Large intestine (tissue), 3 donors: ENCODE results near the gene RBM5. TPM values are rescaled to one million over a fixed set of nuclear protein-coding genes. Genes with fewer than 3 reads are reported as not detected.

ENCODE experiments used
- DNase-seq, 2 donors: peaks; one replicate each; pipeline versions ENCODE4 v3.0.0 to v3.0.0-alpha.2; 2013
- H3K27ac ChIP-seq: one replicate; pipeline ENCODE4 v1.5.1; 2013; ENCODE audit warnings: low read length
- H3K27me3 ChIP-seq: 2 replicates; pipeline ENCODE4 v1.6.1; 2013; ENCODE audit warnings: low read length; ENCODE audit not compliant: control insufficient read depth, insufficient read depth
- H3K36me3 ChIP-seq: 2 replicates; pipeline ENCODE4 v1.6.1; 2013; ENCODE audit warnings: low read length; ENCODE audit not compliant: control insufficient read depth, insufficient read depth
- H3K4me1 ChIP-seq: one replicate; pipeline ENCODE4 v1.6.1; 2013; ENCODE audit warnings: low read length; ENCODE audit not compliant: control insufficient read depth, insufficient read depth
- H3K4me3 ChIP-seq: one replicate; pipeline ENCODE4 v1.5.1; 2013; ENCODE audit warnings: low read length
- H3K9me3 ChIP-seq: one replicate; pipeline ENCODE4 v1.6.1; 2013; ENCODE audit warnings: mild to moderate bottlenecking, low read depth, low read length, moderate library complexity; ENCODE audit not compliant: control insufficient read depth
- WGBS: methylation state at CpG from one replicate; pipeline ENCODE4 v1.1.5; 2013; ENCODE audit warnings: low lambda C conversion rate; ENCODE audit not compliant: insufficient coverage; 5-methylcytosine and 5-hydroxymethylcytosine counted together
- polyA plus RNA-seq: library from polyadenylated mRNA; unstranded; fragments of 120-200 nt; gene quantifications from one replicate; pipeline ENCODE4 v1.2.1, GENCODE V29; 2013

The RBM5 gene
- polyA plus RNA-seq, 1 donor, result 272 TPM

DNA sequence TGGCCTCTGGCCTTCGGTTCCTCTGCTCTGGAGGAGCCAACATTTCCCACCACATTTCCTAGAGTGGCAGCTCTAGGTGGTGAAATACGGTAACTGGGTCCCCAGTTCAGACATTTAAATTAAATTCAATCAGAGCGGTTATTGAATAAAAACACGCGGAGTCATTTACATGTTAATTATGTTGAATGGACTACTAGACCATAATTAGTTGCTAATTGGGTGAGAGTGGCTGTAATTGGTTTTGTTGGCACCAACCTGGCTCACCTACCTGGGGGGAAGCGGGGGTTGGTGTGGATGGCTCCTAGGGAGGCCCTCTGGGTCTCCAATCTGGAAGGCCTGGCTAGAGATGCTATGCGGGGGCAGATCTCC is 79.1 kb downstream of the RBM5 start:
- H3K4me3 ChIP-seq, result no peak overlapping the region
- no peak for DNase-seq
- no peaks in the 10 kb centered on the region for H3K36me3 ChIP-seq
- peaks cover 40% of the 10 kb centered on the region for H3K4me1 ChIP-seq
- peaks cover 16% of the 10 kb centered on the region for H3K27me3 ChIP-seq
- no peaks in the 10 kb centered on the region for H3K9me3 ChIP-seq
- H3K27ac ChIP-seq, result no peak overlapping the region
- WGBS, result no CpG with 5 or more reads among the region's 7 CpGs

DNA sequence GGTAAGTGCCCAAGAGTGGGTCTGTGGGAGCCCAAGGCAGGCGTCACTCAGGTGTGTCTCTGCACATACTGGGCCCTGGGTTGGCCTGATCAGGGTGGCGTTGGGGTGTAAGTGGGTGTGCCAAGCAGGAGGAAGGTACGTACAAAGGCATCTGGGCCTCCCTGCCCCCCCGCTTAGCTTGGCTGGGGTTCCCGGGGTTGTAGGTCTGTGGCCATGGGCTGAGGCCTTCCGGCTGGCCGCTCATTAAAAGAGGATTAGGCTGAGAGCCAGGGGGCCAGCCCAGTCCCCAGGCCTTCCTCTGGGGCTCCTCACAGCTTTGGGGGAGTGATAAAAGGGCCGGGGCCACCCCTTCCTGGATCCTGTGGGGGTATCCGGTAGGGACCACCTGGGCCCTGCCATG is 79.7 kb downstream of the RBM5 start:
- Histone ChIP-seq H3K27ac (no peak overlapping the region), H3K36me3 (no peaks in the 10 kb centered on the region), H3K9me3 (no peaks in the 10 kb centered on the region), H3K4me1 (peaks cover 39% of the 10 kb centered on the region), H3K27me3 (peaks cover 14% of the 10 kb centered on the region), H3K4me3 (no peak overlapping the region)
- no CpG with 5 or more reads among the region's 9 CpGs for WGBS
- DNase-seq, result no peak

Other genes starting within 250 kb of the RBM5 start
- 7.4 TPM for gene TRAIP, start 232.4 kb upstream of the RBM5 start, polyA plus RNA-seq
- 21.2 TPM for gene CAMKV, start 219.0 kb upstream of the RBM5 start, polyA plus RNA-seq
- gene MST1R, start 185.0 kb upstream of the RBM5 start, polyA plus RNA-seq, result 49.8 TPM
- 19.5 TPM for gene MON1A, start 159.1 kb upstream of the RBM5 start, polyA plus RNA-seq
- 153 TPM for gene RBM6, start 148.8 kb upstream of the RBM5 start, polyA plus RNA-seq
- 8.9 TPM for gene SEMA3F, start 66.4 kb downstream of the RBM5 start, polyA plus RNA-seq
- gene GNAT1, start 102.7 kb downstream of the RBM5 start, polyA plus RNA-seq, result not detected
- gene SLC38A3, start 116.4 kb downstream of the RBM5 start, polyA plus RNA-seq, result 2.0 TPM
- gene GNAI2, start 147.3 kb downstream of the RBM5 start, polyA plus RNA-seq, result 118 TPM
- 87.0 TPM for gene SEMA3B, start 180.2 kb downstream of the RBM5 start, polyA plus RNA-seq
- 0.25 TPM for gene LSMEM2, start 190.2 kb downstream of the RBM5 start, polyA plus RNA-seq
- gene IFRD2, start 203.5 kb downstream of the RBM5 start, polyA plus RNA-seq, result 55.4 TPM
- 2.7 TPM for gene HYAL3, start 210.5 kb downstream of the RBM5 start, polyA plus RNA-seq
- gene NAA80, start 210.5 kb downstream of the RBM5 start, polyA plus RNA-seq, result 9.6 TPM
- 2.1 TPM for gene HYAL1, start 214.7 kb downstream of the RBM5 start, polyA plus RNA-seq
- 37.2 TPM for gene HYAL2, start 233.8 kb downstream of the RBM5 start, polyA plus RNA-seq
- 28.0 TPM for gene TUSC2, start 239.3 kb downstream of the RBM5 start, polyA plus RNA-seq